Left lung (tissue), 10 donors: Measurements from ENCODE around the gene SET. TPM values are rescaled to one million over a fixed set of nuclear protein-coding genes. Genes with fewer than 3 reads are reported as not detected.

Source experiments
- ATAC-seq: fragments of 200-7000 bp; cut with Tn5 transposase; one replicate; pipeline ENCODE4 v1.9.1; 2020; ENCODE audit warnings: moderate library complexity
- DNase-seq, 4 donors: peaks; one replicate each; pipeline ENCODE4 v3.0.0-alpha.2; 2013 to 2020
- H3K27ac ChIP-seq, 2 donors: fragments of 200-600 bp; sonication (generic) in 1 of 2; one replicate each; pipeline versions ENCODE4 v1.5.0 to v1.8.0; 2020 to 2021
- H3K27me3 ChIP-seq, 2 donors: fragments of 200-600 bp; sonication (generic) in 1 of 2; one replicate each; pipeline versions ENCODE4 v1.5.0 to v1.8.0; 2020 to 2021
- H3K36me3 ChIP-seq, 2 donors: fragments of 200-600 bp; sonication (generic) in 1 of 2; one replicate each; pipeline versions ENCODE4 v1.5.0 to v1.8.0; 2020 to 2021
- H3K4me1 ChIP-seq, 2 donors: fragments of 200-600 bp; one replicate each; pipeline ENCODE4 v1.8.0; 2021
- H3K4me3 ChIP-seq, 2 donors: fragments of 200-600 bp; sonication (generic) in 1 of 2; one replicate each; pipeline versions ENCODE4 v1.5.0 to v1.8.0; 2020 to 2021; ENCODE audit warnings: mild to moderate bottlenecking in 1 of 2
- H3K9me3 ChIP-seq, 2 donors: fragments of 200-600 bp; sonication (generic) in 1 of 2; one replicate each; pipeline versions ENCODE4 v1.5.0 to v1.8.0; 2020 to 2021
- intact Hi-C, 2 donors: fragments of 100-400 bp; cut with DNase I; formaldehyde crosslinking; loops; one replicate each; pipeline versions ENCODE4 v1.11.2 to v1.14.2; 2022
- polyA plus RNA-seq, 6 donors: library from polyadenylated mRNA; unstranded; fragments of 120-200 nt; gene quantifications; one replicate each; pipeline ENCODE4 v1.2.1, GENCODE V29; 2013; ENCODE audit not compliant: insufficient read length in 6 of 6
- total RNA-seq, 2 donors: library from RNA; stranded (reverse); fragmentation: NEBNext Ultra II Directional; extraction: Animal tissue kit (Norgen Biotek cat#: 25700); gene quantifications; one replicate each; pipeline ENCODE4 v1.2.1, GENCODE V29; 2021
- TF ChIP-seq, protein P1 (sequence below), 2 donors: fragments of 200-600 bp; sonication (generic) in 1 of 2; IDR thresholded peaks; one replicate each; pipeline versions ENCODE4 v1.5.0 to v1.8.0; 2021; ENCODE audit warnings: antibody characterized with exemption in 2 of 2
- donor health status: DM: no; HTN: yes; CAD: no.
- donor health status: DM: no; HTN: no; CAD: no.

Gene SET
- total and polyA plus RNA-seq, 8 donors, result 249 to 615 (median 536) TPM

DNA sequence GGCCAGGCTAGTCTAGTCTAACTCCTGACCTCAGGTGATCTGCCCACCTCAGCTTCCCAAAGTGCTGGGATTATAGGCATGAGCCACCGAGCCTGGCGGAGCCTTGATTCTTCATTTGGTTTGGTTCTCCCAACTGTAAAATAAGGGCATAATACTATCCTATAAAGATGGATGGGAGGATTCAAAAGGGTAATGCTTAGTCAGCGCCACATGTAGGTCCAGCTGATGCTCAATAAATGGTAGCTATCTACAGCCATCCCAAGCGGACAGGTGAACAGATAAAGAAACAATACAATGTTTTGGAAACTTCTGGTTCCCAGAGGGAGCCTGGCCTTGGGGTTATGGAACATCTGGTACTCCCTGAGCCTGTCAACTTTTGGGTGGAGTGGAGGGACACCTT is 13.6 kb upstream of the SET start:
- H3K27me3 ChIP-seq, result no peaks in the 10 kb centered on the region
- H3K4me1 ChIP-seq, result no peaks in the 10 kb centered on the region
- no peak for ATAC-seq
- no peak overlapping the region for H3K27ac ChIP-seq
- no peak overlapping the region for H3K4me3 ChIP-seq
- intact Hi-C loops, result no loop called here
- DNase-seq, result no peak
- H3K36me3 ChIP-seq, result no peaks in the 10 kb centered on the region
- H3K9me3 ChIP-seq, result no peaks in the 10 kb centered on the region
- TF ChIP-seq, protein P1, sequence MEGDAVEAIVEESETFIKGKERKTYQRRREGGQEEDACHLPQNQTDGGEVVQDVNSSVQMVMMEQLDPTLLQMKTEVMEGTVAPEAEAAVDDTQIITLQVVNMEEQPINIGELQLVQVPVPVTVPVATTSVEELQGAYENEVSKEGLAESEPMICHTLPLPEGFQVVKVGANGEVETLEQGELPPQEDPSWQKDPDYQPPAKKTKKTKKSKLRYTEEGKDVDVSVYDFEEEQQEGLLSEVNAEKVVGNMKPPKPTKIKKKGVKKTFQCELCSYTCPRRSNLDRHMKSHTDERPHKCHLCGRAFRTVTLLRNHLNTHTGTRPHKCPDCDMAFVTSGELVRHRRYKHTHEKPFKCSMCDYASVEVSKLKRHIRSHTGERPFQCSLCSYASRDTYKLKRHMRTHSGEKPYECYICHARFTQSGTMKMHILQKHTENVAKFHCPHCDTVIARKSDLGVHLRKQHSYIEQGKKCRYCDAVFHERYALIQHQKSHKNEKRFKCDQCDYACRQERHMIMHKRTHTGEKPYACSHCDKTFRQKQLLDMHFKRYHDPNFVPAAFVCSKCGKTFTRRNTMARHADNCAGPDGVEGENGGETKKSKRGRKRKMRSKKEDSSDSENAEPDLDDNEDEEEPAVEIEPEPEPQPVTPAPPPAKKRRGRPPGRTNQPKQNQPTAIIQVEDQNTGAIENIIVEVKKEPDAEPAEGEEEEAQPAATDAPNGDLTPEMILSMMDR (IDR thresholded peaks at IDR 0.05), result no peak

- intact Hi-C loops, result no loop called here
- Histone ChIP-seq H3K4me1 (peaks cover 0 to 8% of the 10 kb centered on the region in 2 donors), H3K9me3 (no peaks in the 10 kb centered on the region), H3K36me3 (no peaks in the 10 kb centered on the region), H3K27me3 (no peaks in the 10 kb centered on the region), H3K4me3 (no peak overlapping the region), H3K27ac (no peak overlapping the region)
- DNase-seq (peak in 1 of 4 donors; percentile 17), ATAC-seq (no peak)
- TF ChIP-seq, protein P1 (IDR thresholded peaks at IDR 0.05), result no peak
These were observed 11.2 kb upstream of the SET start for GRCh38 chr9:128677794-128678193.

DNA sequence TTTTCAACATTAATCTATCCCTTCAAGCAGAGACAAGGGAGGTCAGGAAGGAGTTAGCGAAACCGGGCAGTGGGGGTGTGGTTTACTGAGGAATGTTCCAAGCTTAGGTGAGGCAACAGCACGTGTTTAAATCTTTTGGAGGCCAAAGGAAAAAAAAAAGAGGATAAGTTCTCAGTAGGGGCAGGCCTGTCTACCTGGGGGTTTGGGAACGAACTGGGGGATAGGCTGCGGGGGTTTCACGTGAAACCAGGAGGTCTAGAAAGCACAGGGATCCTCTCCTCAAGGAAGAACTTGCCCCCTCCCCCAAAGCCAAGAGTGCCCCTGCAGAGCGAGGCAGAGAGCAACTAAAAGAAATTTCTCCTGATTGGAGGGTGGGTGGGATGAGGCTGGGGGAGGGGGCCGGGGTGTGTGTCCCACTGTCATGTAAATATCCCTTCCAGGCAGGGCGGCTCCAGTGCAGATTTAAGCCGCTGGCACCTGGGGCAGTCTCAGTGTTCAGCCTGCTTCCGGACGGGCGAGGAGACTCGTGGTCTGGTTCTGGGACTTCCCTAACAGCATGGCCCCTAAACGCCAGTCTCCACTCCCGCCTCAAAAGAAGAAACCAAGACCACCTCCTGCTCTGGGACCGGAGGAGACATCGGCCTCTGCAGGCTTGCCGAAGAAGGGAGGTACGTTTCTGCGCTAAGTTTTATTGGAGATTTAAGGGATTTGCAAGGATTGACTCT is 5.5 kb upstream of the SET start:
- intact Hi-C loops, result no loop called here
- DNase-seq, result peak; percentile 22 to 86 (median 60)

GRCh38 chr9:128684065-128684324 is 5.0 kb upstream of the SET start:
- DNase-seq (no peak), ATAC-seq (peak; percentile 6)
- Histone ChIP-seq H3K27me3 (no peaks in the 10 kb centered on the region), H3K4me1 (peaks cover 16 to 62% of the 10 kb centered on the region in 2 donors), H3K9me3 (no peaks in the 10 kb centered on the region), H3K36me3 (no peaks in the 10 kb centered on the region), H3K4me3 (peak overlapping the region; percentile 65 to 86), H3K27ac (peak overlapping the region; percentile 88 to 93)
- intact Hi-C loops, result no loop called here
- TF ChIP-seq, protein P1 (IDR thresholded peaks at IDR 0.05), result no peak

More for the DNA sequence above, 5.5 kb upstream of the SET start:
- TF ChIP-seq, protein P1 (IDR thresholded peaks at IDR 0.05), result no peak
- peak; percentile 59 for ATAC-seq
- Histone ChIP-seq H3K9me3 (no peaks in the 10 kb centered on the region), H3K27ac (peak overlapping the region; percentile 88 to 93), H3K27me3 (no peaks in the 10 kb centered on the region), H3K4me1 (peaks cover 16 to 61% of the 10 kb centered on the region in 2 donors), H3K36me3 (no peaks in the 10 kb centered on the region), H3K4me3 (peak overlapping the region; percentile 65 to 86)

DNA sequence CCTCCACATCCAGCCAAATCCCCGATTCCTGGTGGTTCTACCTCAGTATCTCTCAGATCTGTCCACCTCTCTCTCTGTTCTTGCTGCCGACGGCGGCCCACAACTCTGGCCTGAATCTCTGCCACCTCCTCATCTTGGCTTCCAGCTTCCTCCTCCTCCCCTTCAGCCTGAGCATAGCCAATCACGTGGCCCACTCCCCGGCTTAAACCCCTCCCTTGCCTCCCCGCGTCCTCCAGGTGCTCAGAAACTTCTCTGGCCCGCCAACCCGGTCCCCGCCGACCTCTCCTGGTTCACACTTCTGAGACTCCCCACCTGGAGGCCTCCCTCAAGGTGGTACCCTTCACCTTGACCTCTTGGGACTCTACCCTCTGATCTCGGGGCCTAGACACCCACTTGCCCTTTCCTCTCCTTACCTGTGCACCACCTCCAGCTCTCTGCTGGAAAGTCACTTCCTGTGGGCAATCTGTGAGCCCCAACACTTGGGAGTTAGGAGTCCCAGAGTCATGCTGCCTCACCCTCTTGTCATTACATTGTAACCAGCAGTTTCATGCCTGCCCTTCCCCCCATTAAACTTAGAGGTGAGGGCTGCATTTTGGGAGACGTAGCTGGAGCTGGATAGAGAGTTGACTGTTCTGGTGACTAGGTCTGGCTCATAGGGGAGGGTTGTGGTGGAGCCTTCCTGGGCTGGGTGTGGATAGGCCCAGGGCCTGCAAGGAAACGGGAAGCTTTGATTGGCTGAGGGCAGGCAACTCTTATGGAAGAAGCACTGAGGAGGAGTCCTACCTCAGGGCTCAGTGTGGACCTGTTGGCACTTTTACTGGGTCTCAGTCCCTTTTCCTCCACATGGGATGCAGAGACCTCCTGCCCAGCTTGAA is 4.5 kb upstream of the SET start:
- intact Hi-C loops, result no loop called here
- H3K9me3 ChIP-seq, result no peaks in the 10 kb centered on the region
- peak overlapping the region; percentile 65 to 86 for H3K4me3 ChIP-seq
- ATAC-seq (peak; percentile 74), DNase-seq (peak; percentile 67 to 95 (median 88))
- H3K4me1 ChIP-seq, result peaks cover 16 to 62% of the 10 kb centered on the region in 2 donors
- H3K27me3 ChIP-seq, result no peaks in the 10 kb centered on the region
- no peaks in the 10 kb centered on the region for H3K36me3 ChIP-seq
- H3K27ac ChIP-seq, result peak overlapping the region; percentile 88 to 93
- TF ChIP-seq, protein P1 (IDR thresholded peaks at IDR 0.05), result no peak
